Activated T-cell treated with anti-CD3 and anti-CD28 coated beads, Interleukin-2, amount 50 U/mL, for 72 hours (primary cell): Measurements from ENCODE around the gene SHC4. TPM values are rescaled to one million over a fixed set of nuclear protein-coding genes. Genes with fewer than 3 reads are reported as not detected.
"Not testable (repeated sequence)": the region's sequence is repeated elsewhere in the genome, so short reads cannot be mapped to it uniquely, and the experiment has no call there.

Source experiments
- ATAC-seq, 2 donors: fragments of 150-1000 bp; cut with Tn5 transposase; replicated peaks in 1 of 2; 2 replicates each; pipeline ENCODE4 v1.10.0; 2021; ENCODE audit warnings: moderate library complexity in 2 of 2, mild to moderate bottlenecking in 1 of 2
- DNase-seq, 2 donors: peaks; one replicate each; pipeline ENCODE4 v3.0.0; 2021 to 2022; ENCODE audit warnings: mixed read lengths in 1 of 2
- H3K27ac Mint-ChIP-seq: one replicate; pipeline ENCODE4 v1.8.0; 2022; ENCODE audit warnings: mild to moderate bottlenecking, moderate library complexity, mixed read lengths
- H3K27me3 Mint-ChIP-seq: one replicate; pipeline ENCODE4 v1.8.0; 2022; ENCODE audit warnings: low read depth, mixed read lengths
- H3K36me3 Mint-ChIP-seq, 2 donors: one replicate each; pipeline ENCODE4 v1.8.0; 2022; ENCODE audit warnings: mixed read lengths in 2 of 2, mild to moderate bottlenecking in 1 of 2; ENCODE audit not compliant: insufficient read depth in 2 of 2
- H3K4me1 Mint-ChIP-seq: one replicate; pipeline ENCODE4 v1.8.0; 2022; ENCODE audit warnings: low read depth, mixed read lengths
- H3K4me3 Mint-ChIP-seq, 2 donors: one replicate each; pipeline ENCODE4 v1.8.0; 2022; ENCODE audit warnings: mild to moderate bottlenecking in 2 of 2, mixed read lengths in 2 of 2, moderate library complexity in 2 of 2
- H3K9me3 Mint-ChIP-seq, 2 donors: one replicate each; pipeline ENCODE4 v1.8.0; 2022; ENCODE audit warnings: mixed read lengths in 2 of 2
- total RNA-seq, 2 donors: library from RNA; stranded (reverse); gene quantifications; one replicate each; pipeline ENCODE4 v1.2.3, GENCODE V29; 2022

The SHC4 gene
- total RNA-seq, 2 donors from 2014 or later = 1.2 to 2.1 TPM

DNA sequence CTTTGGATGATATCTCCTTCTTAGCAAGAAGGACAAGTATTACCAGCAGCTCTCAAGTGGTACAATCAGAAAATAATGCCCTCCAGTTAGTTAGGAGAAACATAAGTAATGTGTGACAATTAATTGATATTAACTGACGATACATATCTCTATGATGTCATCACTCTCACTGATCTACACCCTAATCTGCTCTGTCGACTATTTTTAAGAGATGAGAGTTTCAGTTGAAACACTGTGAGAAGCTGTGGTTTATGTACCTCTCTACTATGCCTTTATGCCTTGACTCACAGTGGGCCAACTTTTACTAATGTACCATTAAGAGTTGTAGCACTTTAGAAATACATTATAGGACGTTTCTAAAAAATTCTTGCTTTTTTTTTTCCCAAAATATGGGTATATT lies 161.5 kb downstream of the SHC4 start:
- peaks cover 8 to 18% of the 10 kb centered on the region in 2 donors for H3K36me3 Mint-ChIP-seq
- H3K9me3 Mint-ChIP-seq = no peaks in the 10 kb centered on the region
- H3K4me1 Mint-ChIP-seq = peaks cover 38% of the 10 kb centered on the region
- no peaks in the 10 kb centered on the region for H3K27me3 Mint-ChIP-seq
- no peak for ATAC-seq
- H3K27ac Mint-ChIP-seq = no peak overlapping the region
- no peak overlapping the region for H3K4me3 Mint-ChIP-seq
- DNase-seq = no peak

DNA sequence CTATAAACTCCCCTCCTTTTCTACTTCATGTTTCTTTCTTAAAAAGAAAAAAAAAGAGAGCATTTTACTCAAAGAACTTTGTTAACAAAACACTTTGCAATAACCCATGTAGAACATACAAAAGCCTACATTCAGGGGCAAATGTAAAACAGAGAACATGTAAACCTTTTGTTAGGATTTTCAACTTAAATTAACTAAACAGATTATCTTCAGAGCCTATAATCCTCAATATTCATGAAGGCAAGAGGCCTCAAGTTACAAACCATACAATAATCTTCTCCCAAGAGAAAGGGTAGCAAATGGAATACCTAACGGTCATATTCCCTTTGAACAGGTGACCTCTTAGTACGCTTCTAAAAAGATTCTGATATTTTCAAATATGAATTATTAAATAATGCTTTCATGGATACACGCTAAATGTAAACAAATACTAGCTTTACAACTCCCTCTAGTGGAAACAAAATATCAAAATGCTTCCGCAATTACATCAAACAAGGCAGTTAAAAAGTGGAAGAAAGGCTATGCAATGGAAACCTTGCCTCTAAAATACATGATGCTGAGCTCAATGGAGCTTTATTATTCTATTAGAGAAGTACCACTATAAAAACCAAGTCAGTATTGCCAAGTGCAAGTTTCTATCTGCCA lies 162.8 kb downstream of the SHC4 start:
- no peak overlapping the region for H3K27ac Mint-ChIP-seq
- H3K36me3 Mint-ChIP-seq = peaks cover 8 to 20% of the 10 kb centered on the region in 2 donors
- ATAC-seq (no peak), DNase-seq (no peak)
- peaks cover 27% of the 10 kb centered on the region for H3K4me1 Mint-ChIP-seq
- H3K27me3 Mint-ChIP-seq = no peaks in the 10 kb centered on the region
- H3K9me3 Mint-ChIP-seq = no peaks in the 10 kb centered on the region
- no peak overlapping the region for H3K4me3 Mint-ChIP-seq

DNA sequence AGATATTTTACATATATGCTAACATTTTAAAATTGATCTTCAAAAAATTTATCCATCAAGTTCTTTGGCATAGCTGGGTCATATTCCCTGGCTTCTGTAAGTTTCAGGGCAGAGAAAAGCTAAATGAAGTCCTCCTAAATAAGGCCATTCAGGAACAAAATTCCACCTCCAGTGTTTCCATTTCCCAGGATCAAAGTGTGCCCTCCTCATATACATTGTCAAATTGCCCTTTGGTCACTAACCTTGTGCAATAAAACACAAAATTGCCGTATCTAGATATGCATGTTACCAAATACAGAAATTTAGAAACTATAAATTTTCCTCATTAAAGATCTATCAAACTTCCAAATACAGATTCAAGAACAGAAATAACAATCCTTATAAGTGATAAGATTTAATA lies 163.5 kb downstream of the SHC4 start:
- Mint-ChIP-seq H3K27ac (no peak overlapping the region), H3K9me3 (no peaks in the 10 kb centered on the region), H3K4me1 (peaks cover 27% of the 10 kb centered on the region), H3K36me3 (peaks cover 7 to 20% of the 10 kb centered on the region in 2 donors), H3K27me3 (no peaks in the 10 kb centered on the region), H3K4me3 (no peak overlapping the region)
- DNase-seq (no peak), ATAC-seq (no peak)

DNA sequence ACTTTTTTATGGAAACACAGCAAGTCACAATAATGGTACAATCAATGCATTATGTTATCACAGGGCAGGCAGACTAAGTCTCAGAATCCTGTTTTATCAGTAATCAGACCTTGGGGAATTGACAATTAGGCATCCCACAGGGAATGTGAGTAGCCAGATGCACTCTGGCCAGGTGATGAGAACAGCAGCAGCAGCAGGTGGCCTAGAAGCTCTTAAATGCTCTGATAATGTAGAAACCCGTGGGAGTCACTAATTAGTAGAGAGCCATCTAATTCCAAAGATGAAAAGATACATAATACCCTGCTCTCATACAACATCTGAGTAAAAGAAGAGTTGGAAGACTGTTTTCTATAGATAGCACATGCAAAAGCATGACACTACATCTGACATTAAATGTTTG lies 165.4 kb downstream of the SHC4 start:
- H3K4me1 Mint-ChIP-seq = peaks cover 34% of the 10 kb centered on the region
- H3K36me3 Mint-ChIP-seq = peaks cover 1 to 17% of the 10 kb centered on the region in 2 donors
- H3K4me3 Mint-ChIP-seq = no peak overlapping the region

GRCh38 chr15:48796930-48797329 lies 166.8 kb downstream of the SHC4 start:
- peak overlapping the region in 1 of 2 donors; percentile 70 for H3K4me3 Mint-ChIP-seq
- no peak for DNase-seq
- H3K4me1 Mint-ChIP-seq = peaks cover 27% of the 10 kb centered on the region
- H3K9me3 Mint-ChIP-seq = no peaks in the 10 kb centered on the region
- peak; percentile 29 to 54 for ATAC-seq
- no peaks in the 10 kb centered on the region for H3K27me3 Mint-ChIP-seq
- no peak overlapping the region for H3K27ac Mint-ChIP-seq
- H3K36me3 Mint-ChIP-seq = peaks cover 1 to 21% of the 10 kb centered on the region in 2 donors

More for the DNA sequence above, 165.4 kb downstream of the SHC4 start:
- H3K9me3 Mint-ChIP-seq = no peaks in the 10 kb centered on the region
- DNase-seq (no peak), ATAC-seq (no peak)
- no peaks in the 10 kb centered on the region for H3K27me3 Mint-ChIP-seq
- H3K27ac Mint-ChIP-seq = no peak overlapping the region

DNA sequence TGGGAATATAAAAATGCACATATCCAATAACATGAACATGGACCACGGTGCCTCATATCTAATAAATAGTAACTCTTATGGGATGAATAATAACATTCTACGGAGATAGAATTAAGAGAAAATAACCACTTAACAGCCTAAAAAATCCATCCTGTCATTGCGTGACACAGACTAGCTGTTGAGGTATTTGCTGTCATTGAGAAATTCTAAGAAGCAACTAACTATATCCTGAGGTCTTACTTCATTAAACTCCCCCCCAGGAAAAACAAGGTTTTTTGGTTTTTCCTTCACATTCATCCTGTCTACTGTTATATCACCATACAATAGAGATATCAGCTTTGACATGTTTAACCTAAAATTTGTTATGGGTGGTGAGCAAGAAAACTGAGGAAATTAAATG lies 167.2 kb downstream of the SHC4 start:
- Mint-ChIP-seq H3K27me3 (no peaks in the 10 kb centered on the region), H3K9me3 (no peaks in the 10 kb centered on the region), H3K27ac (no peak overlapping the region), H3K4me1 (peaks cover 25% of the 10 kb centered on the region), H3K36me3 (peaks cover 1 to 21% of the 10 kb centered on the region in 2 donors), H3K4me3 (peak overlapping the region in 1 of 2 donors; percentile 15)
- ATAC-seq (no peak), DNase-seq (no peak)

GRCh38 chr15:48795901-48796300 lies 167.8 kb downstream of the SHC4 start:
- DNase-seq (no peak), ATAC-seq (no peak)
- Mint-ChIP-seq H3K4me3 (no peak overlapping the region), H3K4me1 (peaks cover 20% of the 10 kb centered on the region), H3K36me3 (peaks cover 1 to 21% of the 10 kb centered on the region in 2 donors), H3K27ac (no peak overlapping the region), H3K9me3 (no peaks in the 10 kb centered on the region), H3K27me3 (no peaks in the 10 kb centered on the region)

DNA sequence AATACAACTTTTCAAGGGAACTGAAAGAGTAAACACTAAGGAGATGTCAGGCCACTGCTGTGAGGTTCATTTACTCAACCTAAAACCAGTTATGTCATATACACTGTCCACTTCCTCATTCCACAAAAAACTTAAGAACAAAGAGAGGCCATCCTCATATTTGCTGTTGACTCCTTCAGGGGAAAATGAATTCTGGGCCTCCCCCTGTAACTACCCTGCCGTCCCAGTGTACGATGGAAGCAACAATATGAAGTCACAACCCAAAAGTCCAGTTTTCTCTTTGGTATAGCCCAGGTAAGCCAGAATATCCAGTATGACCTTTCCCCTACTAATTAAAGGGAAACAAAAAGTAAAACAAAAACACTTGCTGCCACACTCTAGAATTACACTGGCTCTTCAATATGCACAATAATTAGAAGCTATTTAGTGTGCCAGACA lies 169.0 kb downstream of the SHC4 start:
- DNase-seq = no peak
- H3K4me1 Mint-ChIP-seq = peaks cover 20% of the 10 kb centered on the region
- no peaks in the 10 kb centered on the region for H3K9me3 Mint-ChIP-seq
- peak overlapping the region; percentile 70 for H3K27ac Mint-ChIP-seq
- no peaks in the 10 kb centered on the region for H3K27me3 Mint-ChIP-seq
- H3K4me3 Mint-ChIP-seq = no peak overlapping the region
- peaks cover 1 to 27% of the 10 kb centered on the region in 2 donors for H3K36me3 Mint-ChIP-seq
- no peak for ATAC-seq

- DNase-seq = no peak
- no peak overlapping the region for H3K4me3 Mint-ChIP-seq
- peaks cover 6 to 34% of the 10 kb centered on the region in 2 donors for H3K36me3 Mint-ChIP-seq
- ATAC-seq = no peak
- H3K27me3 Mint-ChIP-seq = no peaks in the 10 kb centered on the region
- peaks cover 9% of the 10 kb centered on the region for H3K4me1 Mint-ChIP-seq
- no peak overlapping the region for H3K27ac Mint-ChIP-seq
- H3K9me3 Mint-ChIP-seq = no peaks in the 10 kb centered on the region
Measured at GRCh38 chr15:48792408-48792807, 171.3 kb downstream of the SHC4 start.

- not testable (repeated sequence) for H3K9me3 Mint-ChIP-seq, ATAC-seq, H3K4me3 Mint-ChIP-seq, H3K4me1 Mint-ChIP-seq, H3K27me3 Mint-ChIP-seq, H3K27ac Mint-ChIP-seq, DNase-seq
- H3K36me3 Mint-ChIP-seq = peaks cover 4 to 35% of the 10 kb centered on the region in 2 donors
Measured at GRCh38 chr15:48790466-48791115, 173.1 kb downstream of the SHC4 start.

DNA sequence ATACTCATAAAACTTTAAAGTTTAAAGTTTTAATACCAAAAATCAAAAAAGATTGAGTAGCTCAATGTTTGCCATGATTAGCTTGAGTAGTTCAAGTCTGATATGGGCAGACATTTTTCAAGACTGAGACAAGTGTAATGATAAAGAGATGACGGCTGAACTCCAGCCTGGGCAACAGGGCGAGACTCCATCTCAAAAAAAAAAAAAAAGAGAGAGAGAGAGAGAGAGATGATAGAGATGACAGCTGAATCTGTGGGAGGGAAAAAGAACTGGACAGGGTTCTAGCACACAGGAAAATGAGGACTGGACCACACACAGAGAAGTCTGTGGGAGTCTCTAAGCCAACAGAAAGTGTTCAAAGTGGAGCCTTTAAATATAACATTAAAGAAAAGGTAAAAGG lies 178.0 kb downstream of the SHC4 start:
- DNase-seq = no peak
- Mint-ChIP-seq H3K4me3 (no peak overlapping the region), H3K36me3 (peaks cover 9 to 34% of the 10 kb centered on the region in 2 donors), H3K27me3 (no peaks in the 10 kb centered on the region), H3K27ac (no peak overlapping the region), H3K9me3 (no peaks in the 10 kb centered on the region), H3K4me1 (no peaks in the 10 kb centered on the region)
- no peak for ATAC-seq

DNA sequence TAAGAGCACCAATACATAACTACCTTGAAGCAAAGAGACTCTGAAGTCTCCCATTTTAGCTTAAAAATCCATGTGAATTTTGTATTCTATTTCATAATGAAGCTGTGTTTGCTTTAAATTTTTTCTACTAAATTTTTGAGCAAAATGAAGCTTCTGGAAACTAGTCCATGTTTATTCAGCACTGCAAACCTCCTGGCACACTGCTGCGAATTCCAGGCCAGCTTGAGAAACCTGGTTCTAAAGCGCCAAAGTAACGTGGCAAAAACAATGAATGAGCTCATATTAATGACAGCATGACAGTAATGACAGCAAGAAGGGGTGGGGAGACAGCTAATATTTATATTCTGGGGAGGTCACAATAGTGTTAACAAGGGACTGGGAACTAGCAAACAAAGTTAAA lies 178.5 kb downstream of the SHC4 start:
- Mint-ChIP-seq H3K4me3 (no peak overlapping the region), H3K9me3 (no peaks in the 10 kb centered on the region), H3K27ac (no peak overlapping the region), H3K27me3 (no peaks in the 10 kb centered on the region), H3K36me3 (peaks cover 11 to 37% of the 10 kb centered on the region in 2 donors), H3K4me1 (no peaks in the 10 kb centered on the region)
- ATAC-seq (no peak), DNase-seq (no peak)

GRCh38 chr15:48784756-48785155 lies 179.0 kb downstream of the SHC4 start:
- no peak overlapping the region for H3K27ac Mint-ChIP-seq
- H3K9me3 Mint-ChIP-seq = no peaks in the 10 kb centered on the region
- peaks cover 13 to 35% of the 10 kb centered on the region in 2 donors for H3K36me3 Mint-ChIP-seq
- no peak for DNase-seq
- no peaks in the 10 kb centered on the region for H3K4me1 Mint-ChIP-seq
- no peak overlapping the region for H3K4me3 Mint-ChIP-seq
- no peaks in the 10 kb centered on the region for H3K27me3 Mint-ChIP-seq
- ATAC-seq = no peak

GRCh38 chr15:48782911-48783310 lies 180.8 kb downstream of the SHC4 start:
- Mint-ChIP-seq H3K27ac (no peak overlapping the region), H3K4me1 (no peaks in the 10 kb centered on the region), H3K9me3 (no peaks in the 10 kb centered on the region), H3K36me3 (peaks cover 9 to 28% of the 10 kb centered on the region in 2 donors), H3K4me3 (no peak overlapping the region), H3K27me3 (no peaks in the 10 kb centered on the region)
- ATAC-seq = no peak
- DNase-seq = no peak
